ENCODE measurements around the gene STXBP6.

STXBP6 gene

GRCh38 chr14:25049568-25050268 lies at the start of gene STXBP6:
Gene STXBP6 (minus strand): TSS chr14:25050147. CDS start chr14:24974818, 75,329 bp downstream.
- no peak for TF ChIP-seq CTCF (IDR thresholded peaks at IDR 0.05; ENCODE audit: low read depth, low read length, missing control alignments)
- Histone ChIP-seq H3K4me3 (ENCODE audit: low read depth, low read length) (peak within 1 kb of the TSS; percentile 51), H3K27ac (no peak within 1 kb of the TSS), H3K27me3 (replicated peaks) (peaks cover 11% of the 10 kb centered on the region), H3K36me3 (replicated peaks) (no peaks in the 10 kb centered on the region)
- in situ Hi-C loops (cut with HindIII; ENCODE audit: low pct_ligation_motif_present, low sequenced_read_pairs), result no loop called here
- DNase-seq, result no peak

- Histone ChIP-seq H3K36me3 (replicated peaks) (no peaks in the 10 kb centered on the region), H3K27ac (no peak overlapping the region), H3K4me3 (ENCODE audit: low read depth, low read length) (no peak overlapping the region), H3K27me3 (replicated peaks) (no peaks in the 10 kb centered on the region)
- in situ Hi-C loops (cut with HindIII; ENCODE audit: low pct_ligation_motif_present, low sequenced_read_pairs), result no loop called here
- no peak for TF ChIP-seq CTCF (IDR thresholded peaks at IDR 0.05; ENCODE audit: low read depth, low read length, missing control alignments)
- DNase-seq, result no peak
Measured at GRCh38 chr14:25097120-25097519, 47.2 kb upstream of the STXBP6 start.

- H3K36me3 ChIP-seq (replicated peaks), result no peaks in the 10 kb centered on the region
- no peak for TF ChIP-seq CTCF (IDR thresholded peaks at IDR 0.05; ENCODE audit: low read depth, low read length, missing control alignments)
- H3K27me3 ChIP-seq (replicated peaks), result no peaks in the 10 kb centered on the region
- in situ Hi-C loops (cut with HindIII; ENCODE audit: low pct_ligation_motif_present, low sequenced_read_pairs), result no loop called here
- no peak overlapping the region for H3K27ac ChIP-seq
- H3K4me3 ChIP-seq (ENCODE audit: low read depth, low read length), result no peak overlapping the region
- no peak for DNase-seq
Measured at GRCh38 chr14:25095736-25096437, 45.9 kb upstream of the STXBP6 start.

- in situ Hi-C loops (cut with HindIII; ENCODE audit: low pct_ligation_motif_present, low sequenced_read_pairs), result no loop called here
- no peak for DNase-seq
- no peak overlapping the region for H3K4me3 ChIP-seq (ENCODE audit: low read depth, low read length)
- no peak for TF ChIP-seq CTCF (IDR thresholded peaks at IDR 0.05; ENCODE audit: low read depth, low read length, missing control alignments)
- no peaks in the 10 kb centered on the region for H3K27me3 ChIP-seq (replicated peaks)
- no peaks in the 10 kb centered on the region for H3K36me3 ChIP-seq (replicated peaks)
- no peak overlapping the region for H3K27ac ChIP-seq
Measured at GRCh38 chr14:25094171-25094907, 44.4 kb upstream of the STXBP6 start.

GRCh38 chr14:25092258-25092740 lies 42.4 kb upstream of the STXBP6 start:
- TF ChIP-seq CTCF (IDR thresholded peaks at IDR 0.05; ENCODE audit: low read depth, low read length, missing control alignments), result no peak

More at GRCh38 chr14:25092258-25092740, 42.4 kb upstream of the STXBP6 start:
- H3K27me3 ChIP-seq (replicated peaks), result no peaks in the 10 kb centered on the region
- H3K36me3 ChIP-seq (replicated peaks), result no peaks in the 10 kb centered on the region
- in situ Hi-C loops (cut with HindIII; ENCODE audit: low pct_ligation_motif_present, low sequenced_read_pairs), result no loop called here
- no peak for DNase-seq
- H3K4me3 ChIP-seq (ENCODE audit: low read depth, low read length), result no peak overlapping the region
- no peak overlapping the region for H3K27ac ChIP-seq
